ENCODE results near the gene FAM3C. TPM values are rescaled to one million over a fixed set of nuclear protein-coding genes. Genes with fewer than 3 reads are reported as not detected.

Gene FAM3C
- total and polyA plus RNA-seq, 7 donors, result 16.0 to 26.1 (median 17.7) TPM

GRCh38 chr7:121388950-121389349 is 7.2 kb downstream of the FAM3C start:
- WGBS, 3 donors, result 98 to 100% (median 98%) methylated on average over 1 of the region's 1 CpG
- no peak for TF ChIP-seq CTCF (IDR thresholded peaks at IDR 0.05)
- intact Hi-C loops (cut with DNase I), result no loop called here
- DNase-seq (no peak), ATAC-seq (no peak)
- no peaks in the 10 kb centered on the region for H3K9me3 ChIP-seq
- H3K4me3 ChIP-seq, result no peak overlapping the region
- H3K4me1 ChIP-seq, result no peaks in the 10 kb centered on the region
- H3K36me3 ChIP-seq (ENCODE audit: insufficient read depth in 1 of 2, low read depth in 1 of 2), result no peaks in the 10 kb centered on the region
- no peaks in the 10 kb centered on the region for H3K27me3 ChIP-seq (ENCODE audit: insufficient read depth in 3 of 3, low read length in 2 of 3)
- H3K27ac ChIP-seq, result no peak overlapping the region

- H3K4me1 ChIP-seq, result no peaks in the 10 kb centered on the region
- no peak for TF ChIP-seq CTCF (IDR thresholded peaks at IDR 0.05)
- H3K4me3 ChIP-seq, result no peak overlapping the region
- peak in 2 of 4 donors; percentile 29 to 40 for ATAC-seq
- intact Hi-C loops (cut with DNase I), result no loop called here
- H3K36me3 ChIP-seq (ENCODE audit: insufficient read depth in 1 of 2, low read depth in 1 of 2), result no peaks in the 10 kb centered on the region
- H3K27ac ChIP-seq, result no peak overlapping the region
- H3K27me3 ChIP-seq (ENCODE audit: insufficient read depth in 3 of 3, low read length in 2 of 3), result no peaks in the 10 kb centered on the region
- WGBS, 3 donors, result 18 to 38% (median 23%) methylated on average over 1 of the region's 1 CpG
- H3K9me3 ChIP-seq, result no peaks in the 10 kb centered on the region
- no peak for DNase-seq
Measured at GRCh38 chr7:121385800-121386179, 10.3 kb downstream of the FAM3C start.

- intact Hi-C loops (cut with DNase I), result no loop called here
- H3K9me3 ChIP-seq, result no peaks in the 10 kb centered on the region
- no peaks in the 10 kb centered on the region for H3K36me3 ChIP-seq (ENCODE audit: insufficient read depth in 1 of 2, low read depth in 1 of 2)
- H3K4me1 ChIP-seq, result no peaks in the 10 kb centered on the region
- no peak overlapping the region for H3K4me3 ChIP-seq
- WGBS, 3 donors, result 89 to 95% (median 93%) methylated on average over 4 of the region's 4 CpGs
- H3K27ac ChIP-seq, result no peak overlapping the region
- DNase-seq (no peak), ATAC-seq (no peak)
- H3K27me3 ChIP-seq (ENCODE audit: insufficient read depth in 3 of 3, low read length in 2 of 3), result no peaks in the 10 kb centered on the region
- no peak for TF ChIP-seq CTCF (IDR thresholded peaks at IDR 0.05)
Measured at GRCh38 chr7:121385056-121385799, 10.9 kb downstream of the FAM3C start.

GRCh38 chr7:121384265-121384664 is 11.8 kb downstream of the FAM3C start:
- Histone ChIP-seq H3K9me3 (no peaks in the 10 kb centered on the region), H3K36me3 (ENCODE audit: insufficient read depth in 1 of 2, low read depth in 1 of 2) (peaks cover 0 to 1% of the 10 kb centered on the region in 2 donors), H3K4me1 (no peaks in the 10 kb centered on the region), H3K27me3 (ENCODE audit: insufficient read depth in 3 of 3, low read length in 2 of 3) (no peaks in the 10 kb centered on the region), H3K27ac (no peak overlapping the region), H3K4me3 (no peak overlapping the region)
- no peak for DNase-seq
- TF ChIP-seq CTCF (IDR thresholded peaks at IDR 0.05), result no peak
- no peak for ATAC-seq
- 84 to 91% (median 86%) methylated on average over 2 of the region's 2 CpGs for WGBS, 3 donors
- intact Hi-C loops (cut with DNase I), result no loop called here

Measured in psoas muscle (tissue), 8 donors.